Psoas muscle (tissue), 8 donors: ENCODE measurements around the gene DCLK2. TPM values are rescaled to one million over a fixed set of nuclear protein-coding genes. Genes with fewer than 3 reads are reported as not detected.
A peak's percentile ranks its signal among the peaks of the same experiment; 100 is the strongest.

Source experiments
- ATAC-seq, 4 donors: fragments of 200-7000 bp; cut with Tn5 transposase; one replicate each; pipeline ENCODE4 v1.9.1; 2020; ENCODE audit warnings: moderate library complexity in 3 of 4, mild to moderate bottlenecking in 2 of 4
- DNase-seq, 2 donors: peaks; one replicate each; pipeline ENCODE4 v3.0.0-alpha.2; 2020
- H3K27ac ChIP-seq: fragments of 200-600 bp; one replicate; pipeline ENCODE4 v1.8.0; 2022
- H3K27me3 ChIP-seq, 3 donors: fragments of 200-600 bp in 1 of 3; one replicate each; pipeline versions ENCODE4 v1.6.1 to v1.8.0; 2013 to 2022; ENCODE audit warnings: low read length in 2 of 3, mild to moderate bottlenecking in 2 of 3, moderate library complexity in 1 of 3; ENCODE audit not compliant: insufficient read depth in 3 of 3
- H3K36me3 ChIP-seq, 2 donors: fragments of 200-600 bp in 1 of 2; one replicate each; pipeline versions ENCODE4 v1.6.1 to v1.8.0; 2013 to 2022; ENCODE audit warnings: low read depth in 1 of 2, mild to moderate bottlenecking in 1 of 2, moderate library complexity in 1 of 2; ENCODE audit not compliant: insufficient read depth in 1 of 2
- H3K4me1 ChIP-seq: fragments of 200-600 bp; one replicate; pipeline ENCODE4 v1.8.0; 2022
- H3K4me3 ChIP-seq: fragments of 200-600 bp; one replicate; pipeline ENCODE4 v1.8.0; 2022; ENCODE audit warnings: mild to moderate bottlenecking
- H3K9me3 ChIP-seq: fragments of 200-600 bp; one replicate; pipeline ENCODE4 v1.8.0; 2022
- CTCF ChIP-seq: fragments of 200-600 bp; IDR thresholded peaks from one replicate; pipeline ENCODE4 v1.8.0; 2022; ENCODE audit warnings: antibody characterized with exemption
- WGBS, 3 donors: extraction: QIAGEN DNeasy Blood & Tissue Kit; methylation state at CpG; one replicate each; pipeline versions ENCODE4 v1.1.6 to v1.1.7; 2013; 5-methylcytosine and 5-hydroxymethylcytosine counted together
- intact Hi-C, 2 donors: fragments of 100-400 bp; cut with DNase I; formaldehyde crosslinking; loops; one replicate each; pipeline versions ENCODE4 v1.11.0 to v1.14.2; 2022
- polyA plus RNA-seq, 3 donors: library from polyadenylated mRNA; stranded (reverse); fragments of 200-250 nt; gene quantifications; one replicate each; pipeline ENCODE4 v1.2.3, GENCODE V29; 2013
- total RNA-seq, 4 donors: library from RNA; stranded (reverse); fragmentation: NEBNext Ultra II Directional in 2 of 4; extraction: Animal tissue kit (Norgen Biotek cat#: 25700) in 2 of 4; gene quantifications; one replicate each; pipeline versions ENCODE4 v1.2.1 to v1.2.4, GENCODE V29; 2021 to 2023
- donor health status: healthy with polysubstance abuse.
- donor health status: DM: no; HTN: no; CAD: no; lungs with moderate emphysema.
- donor health status: Bipolar disorder and iron deficiency.
- donor health status: healthy.
- donor health status: DM: yes; HTN: yes; CAD: no.
- donor health status: DM: no; HTN: no; CAD: no.
- donor health status: DM: no; HTN: no; CAD: no.
- donor health status: DM: yes; HTN: yes; CAD: no.

The DCLK2 gene
- total and polyA plus RNA-seq, 7 donors, result 0.18 to 1.7 (median 0.78) TPM

GRCh38 chr4:150164055-150164454 is 85.8 kb downstream of the DCLK2 start:
- no peaks in the 10 kb centered on the region for H3K36me3 ChIP-seq
- H3K4me3 ChIP-seq, result no peak overlapping the region
- H3K9me3 ChIP-seq, result no peaks in the 10 kb centered on the region
- H3K27me3 ChIP-seq, result no peaks in the 10 kb centered on the region
- DNase-seq, result no peak
- no peak for TF ChIP-seq CTCF
- H3K4me1 ChIP-seq, result no peaks in the 10 kb centered on the region
- no peak overlapping the region for H3K27ac ChIP-seq
- ATAC-seq, result no peak
- intact Hi-C loops, result no loop called here

GRCh38 chr4:150164956-150165629 is 86.8 kb downstream of the DCLK2 start:
- WGBS, 3 donors, result 70 to 75% (median 71%) methylated on average over 3 of the region's 3 CpGs
- Histone ChIP-seq H3K27ac (no peak overlapping the region), H3K4me3 (no peak overlapping the region), H3K9me3 (no peaks in the 10 kb centered on the region), H3K27me3 (no peaks in the 10 kb centered on the region), H3K4me1 (no peaks in the 10 kb centered on the region), H3K36me3 (no peaks in the 10 kb centered on the region)
- no peak for TF ChIP-seq CTCF
- DNase-seq, result no peak
- intact Hi-C loops, result no loop called here
- no peak for ATAC-seq

GRCh38 chr4:150167054-150167453 is 88.8 kb downstream of the DCLK2 start:
- intact Hi-C loops, result no loop called here
- Histone ChIP-seq H3K4me1 (no peaks in the 10 kb centered on the region), H3K27ac (no peak overlapping the region), H3K4me3 (no peak overlapping the region), H3K9me3 (no peaks in the 10 kb centered on the region), H3K27me3 (no peaks in the 10 kb centered on the region), H3K36me3 (no peaks in the 10 kb centered on the region)
- ATAC-seq, result no peak
- 42 to 56% (median 51%) methylated on average over 2 of the region's 2 CpGs for WGBS, 3 donors
- DNase-seq, result no peak
- TF ChIP-seq CTCF, result no peak

GRCh38 chr4:150173432-150173861 is 95.2 kb downstream of the DCLK2 start:
- intact Hi-C loops, result no loop called here
- ATAC-seq (no peak), DNase-seq (no peak)
- Histone ChIP-seq H3K4me3 (no peak overlapping the region), H3K9me3 (no peaks in the 10 kb centered on the region), H3K27ac (peak overlapping the region; percentile 3), H3K4me1 (no peaks in the 10 kb centered on the region), H3K27me3 (no peaks in the 10 kb centered on the region), H3K36me3 (no peaks in the 10 kb centered on the region)
- no peak for TF ChIP-seq CTCF
- WGBS, 3 donors, result 42 to 62% (median 45%) methylated on average over 1 of the region's 1 CpG

GRCh38 chr4:150173982-150174398 is 95.7 kb downstream of the DCLK2 start:
- no peaks in the 10 kb centered on the region for H3K36me3 ChIP-seq
- 70 to 80% (median 72%) methylated on average over 5 of the region's 5 CpGs for WGBS, 3 donors
- H3K9me3 ChIP-seq, result no peaks in the 10 kb centered on the region
- intact Hi-C loops, result no loop called here
- peak overlapping the region; percentile 3 for H3K27ac ChIP-seq
- no peaks in the 10 kb centered on the region for H3K27me3 ChIP-seq
- DNase-seq (no peak), ATAC-seq (peak in 1 of 4 donors; percentile 40)
- no peak overlapping the region for H3K4me3 ChIP-seq
- no peak for TF ChIP-seq CTCF
- no peaks in the 10 kb centered on the region for H3K4me1 ChIP-seq
